Skin of body (tissue), 1 donor: ENCODE results near the gene ARSJ. TPM values are rescaled to one million over a fixed set of nuclear protein-coding genes. Genes with fewer than 3 reads are reported as not detected.

Source experiments
- total RNA-seq: library from RNA; depleted of rRNA; stranded (reverse); fragments of >200 nt; gene quantifications from one replicate; pipeline ENCODE4 v1.2.3, GENCODE V29; 2014

ARSJ gene
- total RNA-seq, 1 donor from 2014 or later: 11.6 TPM

Other genes with a start within 250 kb of the ARSJ start
- gene CAMK2D, start 217.9 kb downstream of the ARSJ start, total RNA-seq: 92.6 TPM